OCI-LY1 (cell line): Measurements from ENCODE around the gene TRPC4AP.

Experiments
- EZH2 ChIP-seq: fragments of 200-600 bp; sonication (generic), shearing (Covaris generic); IDR thresholded peaks from 2 replicates; pipeline ENCODE4 v1.8.0; 2017; ENCODE audit warnings: borderline replicate concordance, mixed run types, mild to moderate bottlenecking, antibody characterized with exemption, low read length, moderate library complexity, mixed read lengths
- TF ChIP-seq, protein P1 (sequence below): fragments of 200-600 bp; sonication (generic), shearing (Covaris generic); IDR thresholded peaks from 2 replicates; pipeline ENCODE4 v1.5.1; 2017; ENCODE audit warnings: mild to moderate bottlenecking, antibody characterized with exemption, low read length, moderate library complexity, mixed read lengths

DNA sequence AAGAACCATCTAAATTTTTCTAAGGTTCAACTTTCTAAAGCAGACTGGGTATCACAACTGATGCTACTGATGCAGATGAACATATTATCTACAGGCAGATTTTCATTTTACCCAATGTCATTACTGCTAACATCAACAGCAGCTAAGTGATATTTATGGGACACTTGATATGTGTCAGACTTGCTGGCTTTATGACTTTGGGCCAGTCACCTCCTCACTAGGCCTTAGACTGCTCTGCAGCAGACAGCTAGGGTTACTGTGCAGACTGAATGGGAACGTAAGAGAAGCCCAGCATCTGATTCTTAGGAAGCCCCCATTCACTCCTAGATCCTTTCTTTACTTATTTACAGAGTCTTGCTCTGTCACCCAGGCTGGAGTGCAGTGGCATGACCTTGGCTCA is 70.8 kb downstream of the TRPC4AP start:
- TF ChIP-seq, protein P1, sequence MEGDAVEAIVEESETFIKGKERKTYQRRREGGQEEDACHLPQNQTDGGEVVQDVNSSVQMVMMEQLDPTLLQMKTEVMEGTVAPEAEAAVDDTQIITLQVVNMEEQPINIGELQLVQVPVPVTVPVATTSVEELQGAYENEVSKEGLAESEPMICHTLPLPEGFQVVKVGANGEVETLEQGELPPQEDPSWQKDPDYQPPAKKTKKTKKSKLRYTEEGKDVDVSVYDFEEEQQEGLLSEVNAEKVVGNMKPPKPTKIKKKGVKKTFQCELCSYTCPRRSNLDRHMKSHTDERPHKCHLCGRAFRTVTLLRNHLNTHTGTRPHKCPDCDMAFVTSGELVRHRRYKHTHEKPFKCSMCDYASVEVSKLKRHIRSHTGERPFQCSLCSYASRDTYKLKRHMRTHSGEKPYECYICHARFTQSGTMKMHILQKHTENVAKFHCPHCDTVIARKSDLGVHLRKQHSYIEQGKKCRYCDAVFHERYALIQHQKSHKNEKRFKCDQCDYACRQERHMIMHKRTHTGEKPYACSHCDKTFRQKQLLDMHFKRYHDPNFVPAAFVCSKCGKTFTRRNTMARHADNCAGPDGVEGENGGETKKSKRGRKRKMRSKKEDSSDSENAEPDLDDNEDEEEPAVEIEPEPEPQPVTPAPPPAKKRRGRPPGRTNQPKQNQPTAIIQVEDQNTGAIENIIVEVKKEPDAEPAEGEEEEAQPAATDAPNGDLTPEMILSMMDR = no peak
- TF ChIP-seq EZH2 = no peak
